ENCODE measurements around the gene LTF.

DNA sequence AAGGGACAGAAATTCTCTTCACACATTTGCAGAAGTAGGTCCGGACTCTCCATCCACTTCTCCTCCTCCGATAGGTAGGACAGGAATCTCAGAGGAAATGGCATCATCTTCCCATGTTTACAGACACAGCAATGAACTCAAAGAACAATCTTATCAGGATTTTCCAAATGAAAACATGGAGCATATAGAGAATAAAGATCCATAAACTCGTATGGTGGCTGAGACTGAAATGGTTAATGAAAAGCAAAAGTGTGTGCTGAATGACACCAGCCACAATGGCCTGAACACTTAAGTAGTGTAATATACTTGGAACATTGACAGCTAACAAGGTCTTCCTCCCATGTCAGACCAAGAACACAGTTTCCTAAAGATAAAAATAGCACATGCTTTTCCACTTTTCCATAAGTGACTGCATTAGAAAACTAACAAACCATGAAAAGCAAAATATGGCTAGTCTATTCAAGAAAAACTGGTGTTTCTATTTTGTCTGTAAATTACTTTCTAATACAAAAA lies 51.9 kb downstream of the LTF start:
- TF ChIP-seq, protein P1, sequence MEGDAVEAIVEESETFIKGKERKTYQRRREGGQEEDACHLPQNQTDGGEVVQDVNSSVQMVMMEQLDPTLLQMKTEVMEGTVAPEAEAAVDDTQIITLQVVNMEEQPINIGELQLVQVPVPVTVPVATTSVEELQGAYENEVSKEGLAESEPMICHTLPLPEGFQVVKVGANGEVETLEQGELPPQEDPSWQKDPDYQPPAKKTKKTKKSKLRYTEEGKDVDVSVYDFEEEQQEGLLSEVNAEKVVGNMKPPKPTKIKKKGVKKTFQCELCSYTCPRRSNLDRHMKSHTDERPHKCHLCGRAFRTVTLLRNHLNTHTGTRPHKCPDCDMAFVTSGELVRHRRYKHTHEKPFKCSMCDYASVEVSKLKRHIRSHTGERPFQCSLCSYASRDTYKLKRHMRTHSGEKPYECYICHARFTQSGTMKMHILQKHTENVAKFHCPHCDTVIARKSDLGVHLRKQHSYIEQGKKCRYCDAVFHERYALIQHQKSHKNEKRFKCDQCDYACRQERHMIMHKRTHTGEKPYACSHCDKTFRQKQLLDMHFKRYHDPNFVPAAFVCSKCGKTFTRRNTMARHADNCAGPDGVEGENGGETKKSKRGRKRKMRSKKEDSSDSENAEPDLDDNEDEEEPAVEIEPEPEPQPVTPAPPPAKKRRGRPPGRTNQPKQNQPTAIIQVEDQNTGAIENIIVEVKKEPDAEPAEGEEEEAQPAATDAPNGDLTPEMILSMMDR (IDR thresholded peaks at IDR 0.05; ENCODE audit: insufficient read depth, low read depth, low read length), result no peak
- no peak for TF ChIP-seq EZH2 (IDR thresholded peaks at IDR 0.05; ENCODE audit: insufficient read depth, low read length)

All from astrocyte (in vitro differentiated cells and primary cell).